Stomach (tissue), 9 donors: Measurements from ENCODE around the gene KRT72. TPM values are rescaled to one million over a fixed set of nuclear protein-coding genes. Genes with fewer than 3 reads are reported as not detected.

Source experiments
- DNase-seq, 2 donors: peaks; one replicate each; pipeline versions ENCODE4 v3.0.0 to v3.0.0-alpha.2; 2013 to 2019
- H3K27ac ChIP-seq, 5 donors: fragments of 200-600 bp in 4 of 5; sonication (generic) in 4 of 5; one replicate each; pipeline ENCODE4 v1.5.1; 2013 to 2019; ENCODE audit warnings: mild to moderate bottlenecking in 1 of 5, moderate library complexity in 1 of 5
- H3K27me3 ChIP-seq, 3 donors: fragments of 200-600 bp; sonication (generic); one replicate each; pipeline ENCODE4 v1.5.1; 2017 to 2019; ENCODE audit warnings: mixed run types in 1 of 3
- H3K36me3 ChIP-seq, 4 donors: fragments of 200-600 bp; sonication (generic); 1 replicate in 3 of 4; 2 replicates in 1 of 4; pipeline ENCODE4 v1.5.1; 2016 to 2019
- H3K4me1 ChIP-seq, 4 donors: fragments of 200-600 bp; sonication (generic); one replicate each; pipeline ENCODE4 v1.5.1; 2016 to 2019
- H3K4me3 ChIP-seq, 4 donors: fragments of 200-600 bp; sonication (generic) in 3 of 4; one replicate each; pipeline ENCODE4 v1.5.1; 2016 to 2019; ENCODE audit warnings: mild to moderate bottlenecking in 1 of 4
- H3K9me3 ChIP-seq, 4 donors: fragments of 200-600 bp; sonication (generic); one replicate each; pipeline ENCODE4 v1.5.1; 2016 to 2019
- CTCF ChIP-seq, 7 experiments: fragments of 450-650 bp in 4 of 7; fragments of 200-600 bp in 3 of 7; sonication (generic) in 3 of 7; IDR thresholded peaks; one replicate each; pipeline ENCODE4 v1.5.1; 2016 to 2019; ENCODE audit warnings: antibody characterized with exemption in 7 of 7, control low read depth in 2 of 7, mild to moderate bottlenecking in 1 of 7
- EP300 ChIP-seq: sonication (generic); formaldehyde crosslinking; IDR thresholded peaks from one replicate; pipeline ENCODE4 v1.6.1; 2017; ENCODE audit warnings: antibody characterized with exemption
- POLR2A ChIP-seq, 4 donors: fragments of 450-650 bp; IDR thresholded peaks; one replicate each; pipeline ENCODE4 v1.6.1; 2016; ENCODE audit warnings: antibody characterized with exemption in 4 of 4, control low read depth in 2 of 4, mild to moderate bottlenecking in 1 of 4, moderate library complexity in 1 of 4
- POLR2AphosphoS5 ChIP-seq, 3 donors: sonication (generic); formaldehyde crosslinking; IDR thresholded peaks; one replicate each; pipeline ENCODE4 v1.6.1; 2016; ENCODE audit warnings: antibody characterized with exemption in 3 of 3
- WGBS, 5 donors: extraction: QIAGEN DNeasy Blood & Tissue Kit in 3 of 5; methylation state at CpG; one replicate each; pipeline versions ENCODE4 v1.1.5 to v1.1.7; 2013 to 2018; 5-methylcytosine and 5-hydroxymethylcytosine counted together
- intact Hi-C: fragments of 100-400 bp; cut with DNase I; formaldehyde crosslinking; loops from one replicate; pipeline ENCODE4 v1.15.1; 2023; ENCODE audit warnings: low total_unique reads
- polyA plus RNA-seq, 3 donors: library from polyadenylated mRNA; stranded (reverse); fragments of 200-250 nt; gene quantifications; one replicate each; pipeline ENCODE4 v1.2.3, GENCODE V29; 2013
- total RNA-seq, 5 donors: library from RNA; depleted of rRNA; stranded (reverse); fragments of >200 nt; gene quantifications; one replicate each; pipeline versions ENCODE4 v1.1.0 to v1.2.3, GENCODE V29; 2014 to 2016
- donor health status: healthy with polysubstance abuse.
- donor health status: Bipolar disorder and iron deficiency.
- donor health status: healthy.

The KRT72 gene
- total and polyA plus RNA-seq, 8 donors: not detected

GRCh38 chr12:52561880-52562449, 39.3 kb downstream of the KRT72 start:
- Histone ChIP-seq H3K27ac (no peak overlapping the region), H3K4me1 (no peaks in the 10 kb centered on the region), H3K9me3 (no peaks in the 10 kb centered on the region), H3K36me3 (no peaks in the 10 kb centered on the region), H3K4me3 (no peak overlapping the region), H3K27me3 (peaks cover 0 to 36% (median 3%) of the 10 kb centered on the region in 3 donors)
- 42 to 74% (median 60%) methylated on average over 3 of the region's 3 CpGs for whole genome bisulfite sequencing, 5 donors
- intact Hi-C loops: no loop called here
- TF ChIP-seq POLR2A (IDR thresholded peaks at IDR 0.05) (no peak), POLR2AphosphoS5 (IDR thresholded peaks at IDR 0.05) (no peak), CTCF (IDR thresholded peaks at IDR 0.05) (no peak), EP300 (no peak)
- peak in 1 of 2 donors; percentile 15 for DNase-seq

GRCh38 chr12:52559979-52560378, 41.3 kb downstream of the KRT72 start:
- Histone ChIP-seq H3K4me3 (no peak overlapping the region), H3K9me3 (no peaks in the 10 kb centered on the region), H3K36me3 (no peaks in the 10 kb centered on the region), H3K27me3 (peaks cover 0 to 28% (median 0%) of the 10 kb centered on the region in 3 donors), H3K27ac (no peak overlapping the region), H3K4me1 (no peaks in the 10 kb centered on the region)
- intact Hi-C loops: no loop called here
- 73 to 81% (median 76%) methylated on average over 4 of the region's 4 CpGs for WGBS, 5 donors
- TF ChIP-seq EP300 (no peak), POLR2A (IDR thresholded peaks at IDR 0.05) (no peak), POLR2AphosphoS5 (IDR thresholded peaks at IDR 0.05) (no peak), CTCF (IDR thresholded peaks at IDR 0.05) (no peak)
- no peak for DNase-seq

GRCh38 chr12:52558781-52559445, 42.4 kb downstream of the KRT72 start:
- no peak overlapping the region for H3K27ac ChIP-seq
- intact Hi-C loops: no loop called here
- peaks cover 0 to 21% (median 0%) of the 10 kb centered on the region in 3 donors for H3K27me3 ChIP-seq
- no peaks in the 10 kb centered on the region for H3K36me3 ChIP-seq
- no peaks in the 10 kb centered on the region for H3K9me3 ChIP-seq
- 69 to 84% (median 72%) methylated on average over 8 of the region's 8 CpGs for WGBS, 5 donors
- DNase-seq: no peak
- no peak overlapping the region for H3K4me3 ChIP-seq
- no peaks in the 10 kb centered on the region for H3K4me1 ChIP-seq
- TF ChIP-seq POLR2A (IDR thresholded peaks at IDR 0.05) (no peak), CTCF (IDR thresholded peaks at IDR 0.05) (no peak), EP300 (no peak), POLR2AphosphoS5 (IDR thresholded peaks at IDR 0.05) (no peak)

- WGBS, 5 donors: 49 to 73% (median 66%) methylated on average over 2 of the region's 2 CpGs
- H3K27ac ChIP-seq: no peak overlapping the region
- no peak overlapping the region for H3K4me3 ChIP-seq
- H3K36me3 ChIP-seq: no peaks in the 10 kb centered on the region
- no peaks in the 10 kb centered on the region for H3K9me3 ChIP-seq
- no peak for DNase-seq
- H3K27me3 ChIP-seq: peaks cover 0 to 22% (median 0%) of the 10 kb centered on the region in 3 donors
- no peaks in the 10 kb centered on the region for H3K4me1 ChIP-seq
- intact Hi-C loops: no loop called here
- TF ChIP-seq CTCF (IDR thresholded peaks at IDR 0.05): no peak
- TF ChIP-seq POLR2AphosphoS5 (IDR thresholded peaks at IDR 0.05): no peak
- TF ChIP-seq EP300: no peak
- TF ChIP-seq POLR2A (IDR thresholded peaks at IDR 0.05): no peak
Measured at GRCh38 chr12:52557476-52557875, 43.8 kb downstream of the KRT72 start.
